PC-3 (cell line): ENCODE data around the gene TTYH2. TPM values are rescaled to one million over a fixed set of nuclear protein-coding genes. Genes with fewer than 3 reads are reported as not detected.

ENCODE experiments used
- ATAC-seq: fragments of 200-7000 bp; cut with Tn5 transposase; 2 replicates; pipeline ENCODE4 v1.9.1; 2020; ENCODE audit warnings: mild to moderate bottlenecking, moderate library complexity
- BruUV-seq: library from RNA; stranded (reverse); fragments of 400-500 nt; replicated peaks from 2 replicates; lab custom pipeline; 2021; lab: Mats Ljungman, UMichigan
- CTCF ChIA-PET: fragments of 300-600 bp; sonication (Branson Sonifier 250); formaldehyde crosslinking; loops from one replicate; lab custom pipeline; 2022; ENCODE audit warnings: antibody characterized with exemption; lab: Charles Lee
- POLR2A ChIA-PET: fragments of 300-600 bp; sonication (Branson Sonifier 250); formaldehyde crosslinking; loops from one replicate; lab custom pipeline; 2022; ENCODE audit warnings: antibody characterized with exemption; ENCODE audit not compliant: unreplicated experiment; lab: Charles Lee
- DNase-seq: peaks from one replicate; pipeline ENCODE4 v3.0.0-alpha.2; 2015
- H2AFZ ChIP-seq: fragments of 300-600 bp; sonication (generic); 2 replicates; pipeline ENCODE4 v1.6.0; 2016; ENCODE audit warnings: antibody characterized with exemption, low read length
- H3F3A ChIP-seq: fragments of 300-600 bp; sonication (generic); one replicate; pipeline ENCODE4 v1.6.0; 2017; ENCODE audit warnings: antibody characterized with exemption, low read length, control low read depth, mild to moderate bottlenecking; ENCODE audit not compliant: unreplicated experiment
- H3K27ac ChIP-seq: fragments of 300-600 bp; sonication (generic); 2 replicates; pipeline ENCODE4 v1.5.1; 2016; ENCODE audit warnings: mild to moderate bottlenecking, low read length
- H3K27me3 ChIP-seq: fragments of 300-600 bp; sonication (generic); 2 replicates; pipeline ENCODE4 v1.6.1; 2016; ENCODE audit warnings: low read length, mixed read lengths
- H3K36me3 ChIP-seq: fragments of 300-600 bp; sonication (generic); 2 replicates; pipeline ENCODE4 v1.6.1; 2016; ENCODE audit warnings: low read depth, mixed run types, low read length, mixed read lengths
- H3K4me1 ChIP-seq: fragments of 300-600 bp; sonication (generic); 2 replicates; pipeline ENCODE4 v1.5.1; 2016; ENCODE audit warnings: low read length; ENCODE audit not compliant: insufficient read depth
- H3K4me2 ChIP-seq: fragments of 300-600 bp; sonication (generic); 2 replicates; pipeline ENCODE4 v1.6.0; 2016; ENCODE audit warnings: low read length
- H3K4me3 ChIP-seq: fragments of 300-600 bp; sonication (generic); 2 replicates; pipeline ENCODE4 v1.5.1; 2016; ENCODE audit warnings: mild to moderate bottlenecking, low read length, mixed read lengths
- H3K79me2 ChIP-seq: fragments of 300-600 bp; sonication (generic); 2 replicates; pipeline ENCODE4 v1.6.1; 2017; ENCODE audit warnings: low read length, mixed read lengths
- H3K9ac ChIP-seq: fragments of 300-600 bp; sonication (generic); 2 replicates; pipeline ENCODE4 v1.6.0; 2016; ENCODE audit warnings: mild to moderate bottlenecking, low read length
- H3K9me2 ChIP-seq: fragments of 300-600 bp; sonication (generic); replicated peaks from 2 replicates; pipeline ENCODE4 v1.6.1; 2016; ENCODE audit warnings: mixed run types, low read length, mixed read lengths
- H3K9me3 ChIP-seq: fragments of 300-600 bp; sonication (generic); 2 replicates; pipeline ENCODE4 v1.6.1; 2016; ENCODE audit warnings: low read length, mixed read lengths
- H4K20me1 ChIP-seq: fragments of 300-600 bp; sonication (generic); 2 replicates; pipeline ENCODE4 v1.6.1; 2016; ENCODE audit warnings: low read length, mixed read lengths
- CTCF ChIP-seq: fragments of 300-600 bp; sonication (generic); conservative IDR thresholded peaks from 2 replicates; pipeline ENCODE4 v1.5.1; 2017; ENCODE audit warnings: antibody characterized with exemption, low read depth, mild to moderate bottlenecking, low read length
- EZH2 ChIP-seq: fragments of 300-600 bp; sonication (generic); IDR thresholded peaks from one replicate; pipeline ENCODE4 v1.6.1; 2017; ENCODE audit warnings: antibody characterized with exemption, mild to moderate bottlenecking, low read length; ENCODE audit not compliant: unreplicated experiment
- EZH2phosphoT487 ChIP-seq: fragments of 300-600 bp; sonication (generic); IDR thresholded peaks from 2 replicates; pipeline ENCODE4 v1.6.1; 2018; ENCODE audit warnings: mild to moderate bottlenecking, antibody characterized with exemption, low read length, borderline replicate concordance
- intact Hi-C: fragments of 100-400 bp; cut with micrococcal nuclease; formaldehyde crosslinking; loops from 2 replicates; pipeline ENCODE4 v1.9.0; 2023
- total RNA-seq: library from RNA; depleted of rRNA; stranded (reverse); fragments of >200 nt; gene quantifications from 2 replicates; pipeline ENCODE4 v1.2.3, GENCODE V29; 2014

Gene TTYH2
- total RNA-seq, 1 experiment from 2014 or later, result 17.6 TPM

- CTCF ChIA-PET, result no interaction called here
These were observed 10.5 kb downstream of the TTYH2 start for GRCh38 chr17:74223901-74224300.

GRCh38 chr17:74224959-74225725, 11.8 kb downstream of the TTYH2 start:
- CTCF ChIA-PET, result no interaction called here
- TF ChIP-seq EZH2 (no peak), EZH2phosphoT487 (no peak), CTCF (no peak)
- DNase-seq (no peak), ATAC-seq (no peak)
- no peak overlapping the region for H3K27ac ChIP-seq
- H3K4me3 ChIP-seq, result no peak overlapping the region
- no peaks in the 10 kb centered on the region for H4K20me1 ChIP-seq
- H3F3A ChIP-seq, result no peaks in the 10 kb centered on the region
- no peaks in the 10 kb centered on the region for H3K79me2 ChIP-seq
- H2AFZ ChIP-seq, result no peak overlapping the region
- H3K9me2 ChIP-seq, result no peaks in the 10 kb centered on the region
- no peaks in the 10 kb centered on the region for H3K36me3 ChIP-seq
- no peak overlapping the region for H3K9ac ChIP-seq
- intact Hi-C loops, result no loop called here
- no peak overlapping the region for H3K4me2 ChIP-seq
- no TSS peak for BruUV-seq
- H3K27me3 ChIP-seq, result no peaks in the 10 kb centered on the region
- no peaks in the 10 kb centered on the region for H3K9me3 ChIP-seq
- H3K4me1 ChIP-seq, result no peaks in the 10 kb centered on the region
- POLR2A ChIA-PET, result no interaction called here

More at GRCh38 chr17:74223901-74224300, 10.5 kb downstream of the TTYH2 start:
- H3F3A ChIP-seq, result no peaks in the 10 kb centered on the region
- H3K4me3 ChIP-seq, result no peak overlapping the region
- H3K4me1 ChIP-seq, result no peaks in the 10 kb centered on the region
- H3K9me2 ChIP-seq, result no peaks in the 10 kb centered on the region
- H3K27me3 ChIP-seq, result no peaks in the 10 kb centered on the region
- H3K36me3 ChIP-seq, result no peaks in the 10 kb centered on the region
- ATAC-seq (no peak), DNase-seq (no peak)
- no peak overlapping the region for H2AFZ ChIP-seq
- no peak overlapping the region for H3K9ac ChIP-seq
- POLR2A ChIA-PET, result no interaction called here
- no peak overlapping the region for H3K4me2 ChIP-seq
- no peaks in the 10 kb centered on the region for H3K79me2 ChIP-seq
- H4K20me1 ChIP-seq, result no peaks in the 10 kb centered on the region
- no peak overlapping the region for H3K27ac ChIP-seq
- no peaks in the 10 kb centered on the region for H3K9me3 ChIP-seq
- no TSS peak for BruUV-seq
- intact Hi-C loops, result no loop called here
- no peak for TF ChIP-seq EZH2
- no peak for TF ChIP-seq CTCF
- TF ChIP-seq EZH2phosphoT487, result no peak

- TF ChIP-seq CTCF (no peak), EZH2phosphoT487 (no peak), EZH2 (no peak)
- Histone ChIP-seq H3K9me2 (no peaks in the 10 kb centered on the region), H3K4me2 (no peak overlapping the region), H4K20me1 (no peaks in the 10 kb centered on the region), H2AFZ (no peak overlapping the region), H3K36me3 (no peaks in the 10 kb centered on the region), H3K27ac (no peak overlapping the region), H3K79me2 (no peaks in the 10 kb centered on the region), H3K9ac (no peak overlapping the region), H3K4me3 (no peak overlapping the region), H3K27me3 (no peaks in the 10 kb centered on the region), H3F3A (no peaks in the 10 kb centered on the region), H3K9me3 (no peaks in the 10 kb centered on the region), H3K4me1 (no peaks in the 10 kb centered on the region)
- DNase-seq (no peak), ATAC-seq (no peak)
- CTCF ChIA-PET, result no interaction called here
- no TSS peak for BruUV-seq
- intact Hi-C loops, result no loop called here
- POLR2A ChIA-PET, result no interaction called here
These were observed 12.9 kb downstream of the TTYH2 start for GRCh38 chr17:74226252-74226651.
